ENCODE measurements around the gene GATA3.

Gene GATA3

GRCh38 chr10:8064436-8064835 is 9.9 kb downstream of the GATA3 start:
- DNase-seq (ENCODE audit: low spot score), result no peak

GRCh38 chr10:8065651-8066050 is 11.2 kb downstream of the GATA3 start:
- no peak for DNase-seq (ENCODE audit: low spot score)

DNA sequence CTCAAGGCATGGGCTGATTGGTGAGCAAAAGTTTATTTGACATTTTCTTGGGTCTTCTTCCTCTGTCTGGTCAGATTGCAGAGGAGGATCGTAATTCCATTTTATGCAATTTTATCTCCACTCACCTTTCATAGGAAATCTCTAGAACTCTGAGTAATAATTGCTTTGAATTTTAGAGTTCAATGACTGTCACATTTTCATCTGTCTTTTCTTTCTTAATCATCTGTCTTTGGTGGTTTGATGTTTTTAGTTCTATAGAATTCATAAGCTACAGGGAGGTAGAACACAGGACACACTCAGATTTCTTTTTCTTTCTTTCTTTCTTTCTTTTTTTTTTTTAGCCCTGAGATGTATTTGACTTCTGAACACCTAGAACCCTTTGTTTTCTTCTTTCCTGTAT is 11.6 kb downstream of the GATA3 start:
- no peak for DNase-seq (ENCODE audit: low spot score)

GRCh38 chr10:8066797-8067196 is 12.3 kb downstream of the GATA3 start:
- no peak for DNase-seq (ENCODE audit: low spot score)

- no peak for DNase-seq (ENCODE audit: low spot score)
These were observed 14.6 kb downstream of the GATA3 start for GRCh38 chr10:8069108-8069507.

GRCh38 chr10:8069627-8070026 is 15.1 kb downstream of the GATA3 start:
- no peak for DNase-seq (ENCODE audit: low spot score)

- no peak for DNase-seq (ENCODE audit: low spot score)
These were observed 16.0 kb downstream of the GATA3 start for GRCh38 chr10:8070440-8070839.

DNA sequence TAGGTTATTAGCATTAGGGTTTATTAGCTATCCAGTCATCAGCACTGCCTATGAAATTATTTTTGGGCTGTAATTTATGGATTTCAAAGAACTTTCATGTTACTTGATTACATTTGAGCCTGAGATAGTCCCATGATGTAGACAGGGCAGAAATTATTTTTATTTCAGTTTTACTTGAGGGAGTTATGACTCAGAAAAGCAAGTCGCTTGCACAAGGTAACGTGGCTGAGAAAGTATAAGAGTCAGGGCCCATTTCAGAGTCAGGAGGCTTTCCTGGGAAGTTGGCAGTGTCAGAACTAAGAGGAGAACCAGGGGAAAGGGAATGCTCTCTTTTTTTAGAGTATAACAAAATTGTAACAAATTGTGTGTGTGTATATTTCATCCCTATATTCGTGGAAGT is 16.5 kb downstream of the GATA3 start:
- no peak for DNase-seq (ENCODE audit: low spot score)

GRCh38 chr10:8071666-8072065 is 17.2 kb downstream of the GATA3 start:
- no peak for DNase-seq (ENCODE audit: low spot score)

DNA sequence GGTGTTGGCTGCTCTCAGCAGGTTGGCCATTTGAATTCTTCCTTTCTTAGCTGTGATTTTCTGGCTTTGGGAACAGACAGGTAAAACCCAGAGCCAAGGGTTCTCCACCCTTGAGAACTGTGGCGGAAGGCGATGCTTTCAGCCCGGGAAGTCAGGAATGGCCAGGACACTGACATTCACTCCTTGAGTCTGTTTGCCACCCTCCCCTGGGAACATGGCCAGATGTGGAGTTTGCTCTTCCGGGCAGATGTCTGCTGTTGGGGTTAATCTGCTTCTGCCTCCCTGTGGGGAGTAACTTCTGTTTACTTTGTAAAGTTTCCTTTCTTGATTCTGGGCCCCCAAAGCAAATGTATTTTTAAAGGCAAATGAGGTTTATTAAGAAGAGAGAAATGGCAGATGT is 17.7 kb downstream of the GATA3 start:
- no peak for DNase-seq (ENCODE audit: low spot score)

GRCh38 chr10:8073691-8074416 is 19.4 kb downstream of the GATA3 start:
- DNase-seq (ENCODE audit: low spot score), result no peak

DNA sequence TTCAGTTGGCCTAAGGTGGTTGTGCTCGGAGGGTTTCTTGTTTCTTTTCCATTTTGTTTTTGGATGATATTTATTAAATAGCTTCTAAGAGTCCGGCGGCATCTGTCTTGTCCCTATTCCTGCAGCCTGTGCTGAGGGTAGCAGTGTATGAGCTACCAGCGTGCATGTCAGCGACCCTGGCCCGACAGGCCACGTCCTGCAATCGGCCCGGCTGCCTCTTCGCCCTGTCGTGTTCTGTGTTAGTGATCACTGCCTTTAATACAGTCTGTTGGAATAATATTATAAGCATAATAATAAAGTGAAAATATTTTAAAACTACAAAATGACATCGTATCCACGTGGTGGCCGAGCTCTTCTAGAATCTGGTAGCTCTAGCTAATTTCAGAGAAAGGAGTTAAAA is 20.4 kb downstream of the GATA3 start:
- no peak for DNase-seq (ENCODE audit: low spot score)

- DNase-seq (ENCODE audit: low spot score), result no peak
These were observed 21.1 kb downstream of the GATA3 start for GRCh38 chr10:8075282-8076260.

DNA sequence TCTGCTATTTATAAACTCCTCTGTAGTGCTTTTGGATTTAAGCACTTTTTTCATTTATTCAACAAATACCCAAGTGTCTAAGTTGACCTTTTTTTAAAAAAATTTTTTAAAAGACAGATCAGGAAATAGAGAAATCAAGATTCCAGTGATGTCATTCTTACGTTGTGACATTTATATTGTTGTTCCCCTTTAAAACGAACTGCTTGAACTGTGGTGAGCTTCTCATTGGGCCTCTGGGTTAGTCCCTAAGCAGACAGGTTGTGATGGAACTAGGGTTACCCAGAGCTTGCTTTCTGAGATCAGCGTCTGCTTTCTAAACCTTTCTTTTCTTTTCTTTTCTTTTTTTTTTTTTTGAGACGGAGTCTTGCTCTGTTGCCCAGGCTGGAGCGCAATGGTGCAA is 22.4 kb downstream of the GATA3 start:
- DNase-seq (ENCODE audit: low spot score), result no peak

- DNase-seq (ENCODE audit: low spot score), result no peak
These were observed 23.5 kb downstream of the GATA3 start for GRCh38 chr10:8078027-8078426.

- no peak for DNase-seq (ENCODE audit: low spot score)
These were observed 24.6 kb downstream of the GATA3 start for GRCh38 chr10:8079126-8079525.

DNA sequence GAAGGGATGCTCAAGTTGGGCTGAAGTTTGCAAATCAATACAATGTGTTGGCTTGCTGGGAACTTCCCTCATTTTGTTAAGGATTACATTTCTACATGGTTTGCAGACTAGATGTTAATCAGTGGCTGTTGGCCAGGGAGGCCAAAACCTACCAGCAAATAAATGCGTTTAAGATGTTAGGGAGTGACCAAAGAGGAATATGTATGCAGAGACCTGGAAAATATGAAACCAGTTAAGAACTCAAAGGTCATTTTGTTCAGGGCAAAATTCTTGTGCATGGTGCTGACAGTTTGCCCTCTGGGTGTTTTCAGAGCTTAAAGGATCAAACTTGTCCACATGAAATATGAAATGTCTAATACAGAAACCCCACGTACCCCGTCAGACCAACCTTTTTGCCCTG is 30.3 kb downstream of the GATA3 start:
- DNase-seq (ENCODE audit: low spot score), result no peak

- no peak for DNase-seq (ENCODE audit: low spot score)
These were observed 30.8 kb downstream of the GATA3 start for GRCh38 chr10:8085251-8085650.

DNA sequence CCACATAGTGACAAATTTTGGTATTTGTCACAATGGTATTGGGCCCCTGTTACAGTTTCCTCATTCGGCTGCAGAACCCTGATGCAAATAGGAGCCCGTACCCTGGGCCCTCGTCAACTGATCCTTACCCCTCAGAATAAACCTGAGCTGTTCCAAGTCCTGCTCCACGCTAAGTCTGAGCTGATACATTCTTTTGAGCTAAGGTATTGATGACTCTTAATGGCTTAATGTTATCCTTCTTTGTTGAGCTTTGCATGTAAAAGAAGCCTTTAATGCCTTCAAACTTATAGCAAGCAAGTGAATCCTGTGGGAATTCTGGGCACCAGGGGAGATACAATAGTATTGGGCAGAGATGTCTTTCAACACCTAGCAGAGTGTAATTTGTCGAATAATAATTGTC is 31.8 kb downstream of the GATA3 start:
- no peak for DNase-seq (ENCODE audit: low spot score)

DNA sequence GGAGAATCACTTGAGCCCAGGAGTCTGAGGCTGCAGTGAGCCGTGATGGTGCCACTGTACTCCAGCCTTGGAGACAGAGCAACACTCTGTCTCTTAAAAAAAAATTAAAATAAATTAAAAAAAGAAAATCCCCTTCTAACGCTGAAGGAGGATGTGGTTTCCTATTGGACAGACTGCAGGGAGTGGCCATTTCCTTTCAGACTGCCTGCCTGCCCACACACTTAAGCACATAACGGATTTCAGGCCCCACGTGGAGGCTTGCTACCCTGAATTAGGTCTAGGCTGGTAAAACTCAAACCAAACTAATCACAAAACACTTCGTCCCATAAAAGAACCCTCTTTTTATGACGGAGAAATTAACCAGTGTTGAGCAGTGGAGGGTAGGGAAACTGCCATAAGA is 34.0 kb downstream of the GATA3 start:
- no peak for DNase-seq (ENCODE audit: low spot score)

DNA sequence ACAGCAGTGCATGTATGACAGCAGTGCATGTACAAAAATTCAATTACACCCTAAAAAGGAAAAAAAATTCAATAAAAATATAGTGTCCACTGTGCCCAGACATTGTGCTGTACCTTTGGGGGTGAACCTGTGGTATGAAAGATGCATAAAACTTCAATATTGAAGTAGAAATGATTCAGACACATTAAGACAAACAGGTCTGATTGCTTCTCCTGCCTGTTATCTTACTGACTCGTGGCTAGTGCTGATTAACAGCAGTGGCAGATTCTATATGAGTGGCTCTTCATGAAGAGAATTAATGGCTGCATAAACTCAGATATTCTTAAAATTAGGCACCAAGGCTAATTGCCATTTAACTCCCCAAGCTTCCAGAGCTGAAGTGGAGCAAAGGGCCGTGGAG is 37.9 kb downstream of the GATA3 start:
- DNase-seq (ENCODE audit: low spot score), result no peak

DNA sequence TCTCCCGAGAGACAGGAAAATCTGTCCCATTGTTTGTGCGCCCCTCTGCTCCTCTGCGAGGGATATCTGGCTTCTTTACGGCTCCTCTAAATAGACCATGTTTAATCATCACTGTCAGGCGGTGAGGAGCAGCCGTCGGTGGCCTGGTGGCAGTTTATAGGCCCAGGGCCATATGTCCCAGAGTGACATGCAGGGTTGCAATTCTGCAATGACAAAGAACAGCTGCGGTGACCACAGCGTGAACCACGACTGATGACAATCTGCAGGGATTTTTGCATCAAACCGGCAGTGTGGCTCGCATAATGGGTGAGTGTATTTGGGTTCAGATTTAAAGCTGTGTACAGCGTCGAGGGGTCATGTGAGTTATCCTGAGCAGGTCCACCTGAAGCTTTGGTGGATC is 41.5 kb downstream of the GATA3 start:
- DNase-seq (ENCODE audit: low spot score), result no peak

DNA sequence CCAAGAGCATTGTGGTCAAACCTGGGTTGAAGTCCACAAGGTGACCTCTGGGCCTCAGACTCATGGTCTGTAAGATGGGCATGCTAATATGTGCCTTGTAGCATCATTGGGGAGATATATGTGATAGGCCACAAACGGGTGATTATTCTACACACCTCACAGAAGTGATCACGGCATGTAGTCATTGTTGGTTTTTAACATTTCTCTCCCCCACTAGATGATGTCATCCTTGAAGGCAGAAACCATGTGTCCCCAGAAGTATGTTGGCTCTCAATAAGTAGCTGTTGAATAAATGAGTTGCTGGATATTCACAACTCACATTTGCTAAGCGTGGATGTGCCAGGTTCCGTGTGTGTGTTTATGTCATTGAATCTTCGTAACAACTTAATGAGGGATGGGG is 42.4 kb downstream of the GATA3 start:
- DNase-seq (ENCODE audit: low spot score), result no peak

All from Ammon's horn (tissue), 1 donor.